Nephron (organoid): Measurements from ENCODE around the gene BOD1.

Experiments
- H3K27ac Mint-ChIP-seq, 3 experiments: 2 replicates each; pipeline ENCODE4 v1.8.0; 2020; ENCODE audit warnings: mixed read lengths in 3 of 3, mild to moderate bottlenecking in 2 of 3, moderate library complexity in 1 of 3
- H3K27me3 Mint-ChIP-seq: 2 replicates; pipeline ENCODE4 v1.8.0; 2021; ENCODE audit warnings: low read depth, mild to moderate bottlenecking, moderate library complexity, mixed read lengths
- H3K36me3 Mint-ChIP-seq: 2 replicates; pipeline ENCODE4 v1.8.0; 2020; ENCODE audit warnings: low read depth, mixed read lengths
- H3K4me1 Mint-ChIP-seq: 2 replicates; pipeline ENCODE4 v1.8.0; 2020; ENCODE audit warnings: mixed read lengths
- H3K4me3 Mint-ChIP-seq, 3 experiments: 2 replicates each; pipeline ENCODE4 v1.8.0; 2020; ENCODE audit warnings: mild to moderate bottlenecking in 3 of 3, mixed read lengths in 3 of 3, moderate library complexity in 2 of 3
- H3K9me3 Mint-ChIP-seq: 2 replicates; pipeline ENCODE4 v1.8.0; 2020; ENCODE audit warnings: mixed read lengths
- CTCF ChIP-seq, 3 experiments: fragments of 200-600 bp; sonication (generic); IDR thresholded peaks; one replicate each; pipeline ENCODE4 v1.5.0; 2021; ENCODE audit warnings: antibody characterized with exemption in 3 of 3; ENCODE audit not compliant: unreplicated experiment in 3 of 3

BOD1 gene

GRCh38 chr5:173611706-173612105, 4.7 kb downstream of the BOD1 start:
- H3K27ac Mint-ChIP-seq: no peak overlapping the region
- H3K36me3 Mint-ChIP-seq: peaks cover 59% of the 10 kb centered on the region
- no peaks in the 10 kb centered on the region for H3K27me3 Mint-ChIP-seq
- TF ChIP-seq CTCF (IDR thresholded peaks at IDR 0.05; ENCODE audit: unreplicated experiment in 3 of 3): no peak
- H3K4me1 Mint-ChIP-seq: peaks cover 42% of the 10 kb centered on the region
- no peak overlapping the region for H3K4me3 Mint-ChIP-seq
- H3K9me3 Mint-ChIP-seq: no peaks in the 10 kb centered on the region

- Mint-ChIP-seq H3K9me3 (no peaks in the 10 kb centered on the region), H3K36me3 (peaks cover 68% of the 10 kb centered on the region), H3K4me3 (no peak overlapping the region), H3K4me1 (no peaks in the 10 kb centered on the region), H3K27me3 (no peaks in the 10 kb centered on the region), H3K27ac (no peak overlapping the region)
- no peak for TF ChIP-seq CTCF (IDR thresholded peaks at IDR 0.05; ENCODE audit: unreplicated experiment in 3 of 3)
Observed at GRCh38 chr5:173604141-173604540, 12.3 kb downstream of the BOD1 start.

- H3K4me1 Mint-ChIP-seq: no peaks in the 10 kb centered on the region
- peaks cover 54% of the 10 kb centered on the region for H3K36me3 Mint-ChIP-seq
- no peak for TF ChIP-seq CTCF (IDR thresholded peaks at IDR 0.05; ENCODE audit: unreplicated experiment in 3 of 3)
- H3K9me3 Mint-ChIP-seq: no peaks in the 10 kb centered on the region
- H3K27ac Mint-ChIP-seq: no peak overlapping the region
- no peak overlapping the region for H3K4me3 Mint-ChIP-seq
- H3K27me3 Mint-ChIP-seq: no peaks in the 10 kb centered on the region
Observed at GRCh38 chr5:173602423-173602822, 14.0 kb downstream of the BOD1 start.

GRCh38 chr5:173598686-173599085, 17.8 kb downstream of the BOD1 start:
- Mint-ChIP-seq H3K36me3 (peaks cover 30% of the 10 kb centered on the region), H3K27me3 (no peaks in the 10 kb centered on the region), H3K9me3 (peaks cover 6% of the 10 kb centered on the region), H3K4me1 (no peaks in the 10 kb centered on the region), H3K4me3 (no peak overlapping the region), H3K27ac (no peak overlapping the region)
- TF ChIP-seq CTCF (IDR thresholded peaks at IDR 0.05; ENCODE audit: unreplicated experiment in 3 of 3): no peak

GRCh38 chr5:173597304-173597703, 19.1 kb downstream of the BOD1 start:
- peaks cover 36% of the 10 kb centered on the region for H3K36me3 Mint-ChIP-seq
- H3K9me3 Mint-ChIP-seq: peaks cover 18% of the 10 kb centered on the region
- no peak for TF ChIP-seq CTCF (IDR thresholded peaks at IDR 0.05; ENCODE audit: unreplicated experiment in 3 of 3)
- no peak overlapping the region for H3K27ac Mint-ChIP-seq
- no peaks in the 10 kb centered on the region for H3K4me1 Mint-ChIP-seq
- H3K27me3 Mint-ChIP-seq: no peaks in the 10 kb centered on the region
- H3K4me3 Mint-ChIP-seq: no peak overlapping the region

GRCh38 chr5:173595841-173596240, 20.6 kb downstream of the BOD1 start:
- H3K4me3 Mint-ChIP-seq: no peak overlapping the region
- H3K27ac Mint-ChIP-seq: no peak overlapping the region
- peaks cover 5% of the 10 kb centered on the region for H3K4me1 Mint-ChIP-seq
- TF ChIP-seq CTCF (IDR thresholded peaks at IDR 0.05; ENCODE audit: unreplicated experiment in 3 of 3): no peak
- H3K9me3 Mint-ChIP-seq: peaks cover 28% of the 10 kb centered on the region
- no peaks in the 10 kb centered on the region for H3K27me3 Mint-ChIP-seq
- peaks cover 42% of the 10 kb centered on the region for H3K36me3 Mint-ChIP-seq
